Measurements from ENCODE around the gene UST.

DNA sequence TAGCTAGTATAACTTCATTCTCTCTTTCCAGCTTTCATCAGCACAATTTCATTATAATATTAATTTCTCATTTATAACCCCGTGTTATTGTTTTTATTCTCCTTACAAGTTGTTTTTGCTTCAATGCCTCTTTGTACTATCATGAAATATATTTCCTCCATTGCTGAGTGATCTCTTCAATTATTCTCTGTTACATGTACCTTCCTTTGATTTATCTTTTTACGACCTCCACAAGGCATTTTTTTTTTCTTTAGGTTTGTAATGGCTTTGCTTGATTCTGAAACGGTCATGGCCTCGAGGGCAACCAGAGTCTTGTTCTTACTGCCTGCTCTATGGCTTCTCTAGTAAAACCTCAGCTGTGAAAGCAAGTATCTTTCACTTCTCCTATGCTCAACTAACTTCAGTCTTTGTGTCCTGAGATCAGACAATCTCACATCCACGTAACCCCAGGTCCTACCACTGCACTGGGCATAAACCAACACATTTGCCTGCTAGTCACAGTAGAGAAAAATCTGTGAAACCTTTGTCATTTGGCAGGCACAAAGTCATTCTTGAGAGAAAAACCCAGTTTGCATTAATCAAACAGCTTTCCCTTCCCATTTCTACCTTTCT lies 119.9 kb downstream of the UST start:
- TF ChIP-seq, protein P1, sequence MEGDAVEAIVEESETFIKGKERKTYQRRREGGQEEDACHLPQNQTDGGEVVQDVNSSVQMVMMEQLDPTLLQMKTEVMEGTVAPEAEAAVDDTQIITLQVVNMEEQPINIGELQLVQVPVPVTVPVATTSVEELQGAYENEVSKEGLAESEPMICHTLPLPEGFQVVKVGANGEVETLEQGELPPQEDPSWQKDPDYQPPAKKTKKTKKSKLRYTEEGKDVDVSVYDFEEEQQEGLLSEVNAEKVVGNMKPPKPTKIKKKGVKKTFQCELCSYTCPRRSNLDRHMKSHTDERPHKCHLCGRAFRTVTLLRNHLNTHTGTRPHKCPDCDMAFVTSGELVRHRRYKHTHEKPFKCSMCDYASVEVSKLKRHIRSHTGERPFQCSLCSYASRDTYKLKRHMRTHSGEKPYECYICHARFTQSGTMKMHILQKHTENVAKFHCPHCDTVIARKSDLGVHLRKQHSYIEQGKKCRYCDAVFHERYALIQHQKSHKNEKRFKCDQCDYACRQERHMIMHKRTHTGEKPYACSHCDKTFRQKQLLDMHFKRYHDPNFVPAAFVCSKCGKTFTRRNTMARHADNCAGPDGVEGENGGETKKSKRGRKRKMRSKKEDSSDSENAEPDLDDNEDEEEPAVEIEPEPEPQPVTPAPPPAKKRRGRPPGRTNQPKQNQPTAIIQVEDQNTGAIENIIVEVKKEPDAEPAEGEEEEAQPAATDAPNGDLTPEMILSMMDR (conservative IDR thresholded peaks at IDR 0.05; ENCODE audit: low read length): no peak
- no peak for TF ChIP-seq EZH2phosphoT487 (IDR thresholded peaks at IDR 0.05; ENCODE audit: borderline replicate concordance, low read depth, low read length)

Data from OCI-LY7 (cell line).